VCaP (cell line): Measurements from ENCODE around the gene CLCN6.

Experiments
- H3K27ac ChIP-seq: fragments of 450-650 bp; 2 replicates; pipeline ENCODE4 v1.5.1; 2017
- CTCF ChIP-seq: fragments of 450-650 bp; conservative IDR thresholded peaks from 2 replicates; pipeline ENCODE4 v1.5.1; 2017; ENCODE audit warnings: mild to moderate bottlenecking, moderate library complexity

The CLCN6 gene

GRCh38 chr1:11874258-11874562, 68.2 kb downstream of the CLCN6 start:
- no peak for TF ChIP-seq CTCF
- H3K27ac ChIP-seq: no peak overlapping the region

- no peak for TF ChIP-seq CTCF
- no peak overlapping the region for H3K27ac ChIP-seq
These were observed 68.6 kb downstream of the CLCN6 start for GRCh38 chr1:11874624-11875023.

- TF ChIP-seq CTCF: no peak
These were observed 69.1 kb downstream of the CLCN6 start for GRCh38 chr1:11875094-11875493.

GRCh38 chr1:11877074-11877473, 71.1 kb downstream of the CLCN6 start:
- no peak overlapping the region for H3K27ac ChIP-seq
- no peak for TF ChIP-seq CTCF

More at GRCh38 chr1:11875094-11875493, 69.1 kb downstream of the CLCN6 start:
- H3K27ac ChIP-seq: no peak overlapping the region

GRCh38 chr1:11878081-11878890, 72.3 kb downstream of the CLCN6 start:
- no peak overlapping the region for H3K27ac ChIP-seq
- no peak for TF ChIP-seq CTCF

GRCh38 chr1:11878891-11879190, 72.8 kb downstream of the CLCN6 start:
- no peak for TF ChIP-seq CTCF
- no peak overlapping the region for H3K27ac ChIP-seq

GRCh38 chr1:11879311-11880180, 73.6 kb downstream of the CLCN6 start:
- TF ChIP-seq CTCF: no peak

More at GRCh38 chr1:11879311-11880180, 73.6 kb downstream of the CLCN6 start:
- peak overlapping the region; percentile 35; the same call in 1 of the 2 replicates for H3K27ac ChIP-seq
